Fibroblast of lung (primary cell): ENCODE results near the gene PCDH15. TPM values are rescaled to one million over a fixed set of nuclear protein-coding genes. Genes with fewer than 3 reads are reported as not detected.

Source experiments
- DNase-seq, 2 donors: peaks; one replicate each; pipeline versions ENCODE4 v3.0.0 to v3.0.0-alpha.2; 2010; ENCODE audit warnings: low read depth in 2 of 2
- H2AFZ ChIP-seq: 2 replicates; pipeline ENCODE4 v1.5.1; 2012; ENCODE audit warnings: low read length, control low read depth, inconsistent platforms
- H3K27ac ChIP-seq: 2 replicates; pipeline ENCODE4 v1.5.1; 2011; ENCODE audit warnings: low read length, control low read depth; ENCODE audit not compliant: insufficient read depth
- H3K27me3 ChIP-seq: 2 replicates; pipeline ENCODE4 v1.5.1; 2011; ENCODE audit warnings: mild to moderate bottlenecking, low read length; ENCODE audit not compliant: control insufficient read depth, insufficient read depth
- H3K36me3 ChIP-seq: 2 replicates; pipeline ENCODE4 v1.5.1; 2011; ENCODE audit warnings: low read length; ENCODE audit not compliant: control insufficient read depth, insufficient read depth
- H3K4me1 ChIP-seq: 2 replicates; pipeline ENCODE4 v1.5.1; 2011; ENCODE audit warnings: low read length; ENCODE audit not compliant: control insufficient read depth, insufficient read depth; ENCODE audit errors: extremely low read depth
- H3K4me2 ChIP-seq: 2 replicates; pipeline ENCODE4 v1.5.1; 2011; ENCODE audit warnings: low read length, control low read depth; ENCODE audit not compliant: insufficient read depth; ENCODE audit errors: extremely low read depth
- H3K4me3 ChIP-seq, 4 experiments: fragments of 200-600 bp in 1 of 4; sonication (generic) in 1 of 4; replicated peaks in 1 of 4; 2 replicates each; pipeline ENCODE4 v1.5.1; 2011 to 2016; ENCODE audit warnings: low read length in 4 of 4, low read depth in 3 of 4, mild to moderate bottlenecking in 3 of 4, control low read depth in 2 of 4, inconsistent platforms in 1 of 4, mixed read lengths in 1 of 4; ENCODE audit not compliant: insufficient read depth in 1 of 4; ENCODE audit errors: control extremely low read depth in 1 of 4
- H3K79me2 ChIP-seq: 2 replicates; pipeline ENCODE4 v1.5.1; 2012; ENCODE audit warnings: mild to moderate bottlenecking, low read length, inconsistent platforms; ENCODE audit not compliant: control insufficient read depth, insufficient read depth
- H3K9ac ChIP-seq: 2 replicates; pipeline ENCODE4 v1.5.1; 2011; ENCODE audit warnings: mild to moderate bottlenecking, low read length, control low read depth; ENCODE audit not compliant: insufficient read depth
- H3K9me3 ChIP-seq: 2 replicates; pipeline ENCODE4 v1.5.1; 2012; ENCODE audit warnings: low read depth, low read length; ENCODE audit not compliant: control insufficient read depth, insufficient read depth
- H4K20me1 ChIP-seq: 2 replicates; pipeline ENCODE4 v1.5.1; 2011; ENCODE audit warnings: low read length; ENCODE audit not compliant: control insufficient read depth, insufficient read depth; ENCODE audit errors: extremely low read depth
- CTCF ChIP-seq, 2 donors: IDR thresholded peaks in 1 of 2; conservative IDR thresholded peaks in 1 of 2; 1 replicate in 1 of 2; 2 replicates in 1 of 2; pipeline ENCODE4 v1.5.1; 2011 to 2012; ENCODE audit warnings: low read length in 2 of 2, control low read depth in 1 of 2, inconsistent platforms in 1 of 2, low read depth in 1 of 2, mild to moderate bottlenecking in 1 of 2
- EZH2 ChIP-seq: IDR thresholded peaks from 2 replicates; pipeline ENCODE4 v1.5.1; 2012; ENCODE audit warnings: low read length, control low read depth, mild to moderate bottlenecking; ENCODE audit errors: missing control alignments
- polyA plus RNA-seq, 2 donors: library from polyadenylated mRNA; depleted of rRNA in 1 of 2; stranded (reverse) in 1 of 2; unstranded in 1 of 2; fragments of >200 nt; gene quantifications; 2 replicates each; pipeline ENCODE4 v1.2.1, GENCODE V29; 2011 to 2012; ENCODE audit warnings: missing spikeins in 1 of 2
- total RNA-seq: library from RNA; depleted of rRNA; stranded (reverse); fragments of >200 nt; gene quantifications from 2 replicates; pipeline ENCODE4 v1.2.1, GENCODE V29; 2014

The PCDH15 gene
- total and polyA plus RNA-seq, 2 donors (not counting 1 experiment from before 2014, with no cell fraction given) = under 0.01 TPM; not detected in 1

GRCh38 chr10:54667136-54667535, 133.9 kb downstream of the PCDH15 start:
- H3K36me3 ChIP-seq = no peaks in the 10 kb centered on the region
- H2AFZ ChIP-seq = no peak overlapping the region
- H3K9me3 ChIP-seq = no peaks in the 10 kb centered on the region
- H3K79me2 ChIP-seq = no peaks in the 10 kb centered on the region
- H3K4me1 ChIP-seq = no peaks in the 10 kb centered on the region
- H3K27me3 ChIP-seq = no peaks in the 10 kb centered on the region
- DNase-seq = no peak
- no peak overlapping the region for H3K9ac ChIP-seq
- H3K4me3 ChIP-seq = no peak overlapping the region
- H3K4me2 ChIP-seq = no peak overlapping the region
- H3K27ac ChIP-seq = no peak overlapping the region
- TF ChIP-seq CTCF (conservative IDR thresholded peaks at IDR 0.05 in 1 of 2, IDR thresholded peaks at IDR 0.05 in 1 of 2; ENCODE audit: low read depth in 1 of 2, low read length in 2 of 2) (no peak), EZH2 (no peak)
- no peaks in the 10 kb centered on the region for H4K20me1 ChIP-seq

- H3K9ac ChIP-seq = no peak overlapping the region
- no peaks in the 10 kb centered on the region for H3K4me1 ChIP-seq
- peak; percentile 10 to 13 for DNase-seq
- no peaks in the 10 kb centered on the region for H3K36me3 ChIP-seq
- H2AFZ ChIP-seq = no peak overlapping the region
- TF ChIP-seq CTCF (conservative IDR thresholded peaks at IDR 0.05 in 1 of 2, IDR thresholded peaks at IDR 0.05 in 1 of 2; ENCODE audit: low read depth in 1 of 2, low read length in 2 of 2) = no peak
- TF ChIP-seq EZH2 = no peak
- H3K4me3 ChIP-seq = no peak overlapping the region
- H3K27ac ChIP-seq = no peak overlapping the region
- no peaks in the 10 kb centered on the region for H3K79me2 ChIP-seq
- H3K4me2 ChIP-seq = no peak overlapping the region
- no peaks in the 10 kb centered on the region for H3K9me3 ChIP-seq
- no peaks in the 10 kb centered on the region for H4K20me1 ChIP-seq
- no peaks in the 10 kb centered on the region for H3K27me3 ChIP-seq
Observed at GRCh38 chr10:54666192-54666591, 134.8 kb downstream of the PCDH15 start.

GRCh38 chr10:54665095-54665494, 135.9 kb downstream of the PCDH15 start:
- H3K9me3 ChIP-seq = no peaks in the 10 kb centered on the region
- no peaks in the 10 kb centered on the region for H3K4me1 ChIP-seq
- H3K4me3 ChIP-seq = no peak overlapping the region
- no peak overlapping the region for H3K9ac ChIP-seq
- no peak overlapping the region for H3K4me2 ChIP-seq
- no peaks in the 10 kb centered on the region for H3K79me2 ChIP-seq
- no peak overlapping the region for H3K27ac ChIP-seq
- H3K27me3 ChIP-seq = no peaks in the 10 kb centered on the region
- no peaks in the 10 kb centered on the region for H3K36me3 ChIP-seq
- H4K20me1 ChIP-seq = no peaks in the 10 kb centered on the region
- TF ChIP-seq CTCF (conservative IDR thresholded peaks at IDR 0.05 in 1 of 2, IDR thresholded peaks at IDR 0.05 in 1 of 2; ENCODE audit: low read depth in 1 of 2, low read length in 2 of 2) (no peak), EZH2 (no peak)
- H2AFZ ChIP-seq = no peak overlapping the region
- DNase-seq = peak in 1 of 2 donors; percentile 64
